Measurements from ENCODE around the gene PPEF2.

Gene PPEF2

GRCh38 chr4:75841641-75842520 is 60.4 kb downstream of the PPEF2 start:
- ATAC-seq (replicated peaks) (no peak), DNase-seq (no peak)
- Mint-ChIP-seq H3K36me3 (ENCODE audit: insufficient read depth) (no peaks in the 10 kb centered on the region), H3K4me3 (no peak overlapping the region), H3K27ac (no peak overlapping the region), H3K27me3 (no peaks in the 10 kb centered on the region), H3K4me1 (ENCODE audit: low read depth in 2 of 2) (no peaks in the 10 kb centered on the region), H3K9me3 (no peaks in the 10 kb centered on the region)

GRCh38 chr4:75834772-75835154 is 67.5 kb downstream of the PPEF2 start:
- no peak for DNase-seq
- Mint-ChIP-seq H3K36me3 (ENCODE audit: insufficient read depth) (no peaks in the 10 kb centered on the region), H3K27me3 (peaks cover 6 to 10% of the 10 kb centered on the region in 2 donors), H3K4me1 (ENCODE audit: low read depth in 2 of 2) (no peaks in the 10 kb centered on the region), H3K27ac (no peak overlapping the region), H3K4me3 (no peak overlapping the region), H3K9me3 (no peaks in the 10 kb centered on the region)
- no peak for ATAC-seq (replicated peaks)

- Mint-ChIP-seq H3K36me3 (ENCODE audit: insufficient read depth) (no peaks in the 10 kb centered on the region), H3K4me1 (ENCODE audit: low read depth in 2 of 2) (no peaks in the 10 kb centered on the region), H3K27ac (no peak overlapping the region), H3K4me3 (no peak overlapping the region), H3K27me3 (peaks cover 6 to 10% of the 10 kb centered on the region in 2 donors), H3K9me3 (no peaks in the 10 kb centered on the region)
- DNase-seq (no peak), ATAC-seq (replicated peaks) (no peak)
These were observed 68.0 kb downstream of the PPEF2 start for GRCh38 chr4:75834095-75834771.

GRCh38 chr4:75831856-75832405 is 70.3 kb downstream of the PPEF2 start:
- Mint-ChIP-seq H3K4me1 (ENCODE audit: low read depth in 2 of 2) (no peaks in the 10 kb centered on the region), H3K9me3 (no peaks in the 10 kb centered on the region), H3K27ac (no peak overlapping the region), H3K27me3 (peaks cover 6 to 10% of the 10 kb centered on the region in 2 donors), H3K4me3 (no peak overlapping the region), H3K36me3 (ENCODE audit: insufficient read depth) (no peaks in the 10 kb centered on the region)
- DNase-seq (no peak), ATAC-seq (replicated peaks) (no peak)

- peaks cover 6 to 10% of the 10 kb centered on the region in 2 donors for H3K27me3 Mint-ChIP-seq
- H3K36me3 Mint-ChIP-seq (ENCODE audit: insufficient read depth) = no peaks in the 10 kb centered on the region
- no peak overlapping the region for H3K27ac Mint-ChIP-seq
- H3K4me3 Mint-ChIP-seq = no peak overlapping the region
- no peak for DNase-seq
- no peaks in the 10 kb centered on the region for H3K4me1 Mint-ChIP-seq (ENCODE audit: low read depth in 2 of 2)
- ATAC-seq (replicated peaks) = no peak
- no peaks in the 10 kb centered on the region for H3K9me3 Mint-ChIP-seq
These were observed 71.3 kb downstream of the PPEF2 start for GRCh38 chr4:75830906-75831305.

GRCh38 chr4:75823812-75824211 is 78.4 kb downstream of the PPEF2 start:
- ATAC-seq (replicated peaks) = no peak
- no peak overlapping the region for H3K4me3 Mint-ChIP-seq
- H3K27ac Mint-ChIP-seq = no peak overlapping the region
- no peaks in the 10 kb centered on the region for H3K9me3 Mint-ChIP-seq
- no peak for DNase-seq
- no peaks in the 10 kb centered on the region for H3K4me1 Mint-ChIP-seq (ENCODE audit: low read depth in 2 of 2)
- no peaks in the 10 kb centered on the region for H3K27me3 Mint-ChIP-seq
- no peaks in the 10 kb centered on the region for H3K36me3 Mint-ChIP-seq (ENCODE audit: insufficient read depth)

GRCh38 chr4:75822416-75822815 is 79.8 kb downstream of the PPEF2 start:
- Mint-ChIP-seq H3K27me3 (no peaks in the 10 kb centered on the region), H3K9me3 (no peaks in the 10 kb centered on the region)

GRCh38 chr4:75821966-75822365 is 80.3 kb downstream of the PPEF2 start:
- H3K4me1 Mint-ChIP-seq (ENCODE audit: low read depth in 2 of 2) = no peaks in the 10 kb centered on the region
- ATAC-seq (replicated peaks) = no peak
- no peak for DNase-seq
- H3K27me3 Mint-ChIP-seq = no peaks in the 10 kb centered on the region
- no peaks in the 10 kb centered on the region for H3K36me3 Mint-ChIP-seq (ENCODE audit: insufficient read depth)
- no peak overlapping the region for H3K4me3 Mint-ChIP-seq
- no peaks in the 10 kb centered on the region for H3K9me3 Mint-ChIP-seq
- H3K27ac Mint-ChIP-seq = no peak overlapping the region

More at GRCh38 chr4:75822416-75822815, 79.8 kb downstream of the PPEF2 start:
- ATAC-seq (replicated peaks) (no peak), DNase-seq (no peak)
- H3K36me3 Mint-ChIP-seq (ENCODE audit: insufficient read depth) = no peaks in the 10 kb centered on the region
- H3K27ac Mint-ChIP-seq = no peak overlapping the region
- no peak overlapping the region for H3K4me3 Mint-ChIP-seq
- H3K4me1 Mint-ChIP-seq (ENCODE audit: low read depth in 2 of 2) = no peaks in the 10 kb centered on the region

- H3K36me3 Mint-ChIP-seq (ENCODE audit: insufficient read depth) = peaks cover under 1% of the 10 kb centered on the region
- H3K4me1 Mint-ChIP-seq (ENCODE audit: low read depth in 2 of 2) = no peaks in the 10 kb centered on the region
- H3K4me3 Mint-ChIP-seq = no peak overlapping the region
- no peaks in the 10 kb centered on the region for H3K9me3 Mint-ChIP-seq
- no peak overlapping the region for H3K27ac Mint-ChIP-seq
- no peaks in the 10 kb centered on the region for H3K27me3 Mint-ChIP-seq
- DNase-seq (no peak), ATAC-seq (replicated peaks) (no peak)
These were observed 81.0 kb downstream of the PPEF2 start for GRCh38 chr4:75821216-75821615.

GRCh38 chr4:75820676-75821075 is 81.6 kb downstream of the PPEF2 start:
- Mint-ChIP-seq H3K4me3 (no peak overlapping the region), H3K36me3 (ENCODE audit: insufficient read depth) (peaks cover 6% of the 10 kb centered on the region), H3K9me3 (no peaks in the 10 kb centered on the region), H3K27me3 (no peaks in the 10 kb centered on the region), H3K4me1 (ENCODE audit: low read depth in 2 of 2) (no peaks in the 10 kb centered on the region), H3K27ac (no peak overlapping the region)
- no peak for ATAC-seq (replicated peaks)
- DNase-seq = no peak

GRCh38 chr4:75820197-75820596 is 82.1 kb downstream of the PPEF2 start:
- H3K27ac Mint-ChIP-seq = no peak overlapping the region
- H3K4me1 Mint-ChIP-seq (ENCODE audit: low read depth in 2 of 2) = no peaks in the 10 kb centered on the region
- no peak overlapping the region for H3K4me3 Mint-ChIP-seq
- no peaks in the 10 kb centered on the region for H3K27me3 Mint-ChIP-seq
- H3K36me3 Mint-ChIP-seq (ENCODE audit: insufficient read depth) = peaks cover 10% of the 10 kb centered on the region
- DNase-seq = no peak
- no peak for ATAC-seq (replicated peaks)
- H3K9me3 Mint-ChIP-seq = no peaks in the 10 kb centered on the region

- Mint-ChIP-seq H3K36me3 (ENCODE audit: insufficient read depth) (peaks cover 13% of the 10 kb centered on the region), H3K9me3 (no peaks in the 10 kb centered on the region), H3K27ac (no peak overlapping the region), H3K27me3 (no peaks in the 10 kb centered on the region), H3K4me1 (ENCODE audit: low read depth in 2 of 2) (no peaks in the 10 kb centered on the region), H3K4me3 (no peak overlapping the region)
- DNase-seq (no peak), ATAC-seq (replicated peaks) (no peak)
These were observed 83.1 kb downstream of the PPEF2 start for GRCh38 chr4:75819121-75819520.

GRCh38 chr4:75817901-75818300 is 84.4 kb downstream of the PPEF2 start:
- no peak overlapping the region for H3K27ac Mint-ChIP-seq
- peaks cover 25% of the 10 kb centered on the region for H3K36me3 Mint-ChIP-seq (ENCODE audit: insufficient read depth)
- DNase-seq = no peak
- H3K27me3 Mint-ChIP-seq = no peaks in the 10 kb centered on the region
- no peak for ATAC-seq (replicated peaks)
- no peak overlapping the region for H3K4me3 Mint-ChIP-seq
- H3K4me1 Mint-ChIP-seq (ENCODE audit: low read depth in 2 of 2) = no peaks in the 10 kb centered on the region
- no peaks in the 10 kb centered on the region for H3K9me3 Mint-ChIP-seq

Measured in effector memory CD8-positive, alpha-beta T cell (primary cell).